GM20000 (cell line): ENCODE results near the gene SNED1.

Source experiments
- DNase-seq: peaks from one replicate; pipeline ENCODE4 v3.0.0; 2012; ENCODE audit warnings: low spot score
- CTCF ChIP-seq: IDR thresholded peaks from 2 replicates; pipeline ENCODE4 v1.5.1; 2012; ENCODE audit warnings: mild to moderate bottlenecking, control low read depth; ENCODE audit errors: extremely low read depth, missing control alignments

Gene SNED1

DNA sequence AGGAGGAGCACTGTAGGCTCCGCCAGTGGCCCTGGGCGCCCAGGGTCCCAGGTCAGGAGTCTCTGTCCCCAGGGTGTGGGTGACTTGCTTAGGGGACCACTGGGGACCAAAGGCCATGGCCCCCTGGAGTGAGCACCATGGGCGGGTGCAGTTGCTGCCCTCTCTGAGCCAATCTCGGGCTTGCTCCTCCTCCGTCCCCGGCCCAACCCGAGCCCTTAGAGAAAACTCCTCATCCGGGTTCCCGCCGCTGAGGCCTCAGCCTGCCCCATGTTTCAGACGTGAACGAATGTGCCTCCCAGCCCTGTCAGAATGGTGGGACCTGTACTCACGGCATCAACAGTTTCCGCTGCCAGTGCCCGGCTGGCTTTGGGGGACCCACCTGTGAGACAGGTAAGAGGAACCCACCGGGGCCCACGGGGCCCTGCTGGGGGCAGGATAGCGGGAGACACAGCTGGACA lies 38.6 kb downstream of the SNED1 start:
- no peak for TF ChIP-seq CTCF
- DNase-seq = peak; percentile 80

GRCh38 chr2:241037498-241037897 lies 39.1 kb downstream of the SNED1 start:
- TF ChIP-seq CTCF = no peak
- no peak for DNase-seq

GRCh38 chr2:241038374-241039180 lies 40.2 kb downstream of the SNED1 start:
- no peak for DNase-seq
- TF ChIP-seq CTCF = no peak

GRCh38 chr2:241039416-241039815 lies 41.0 kb downstream of the SNED1 start:
- TF ChIP-seq CTCF = no peak
- DNase-seq = no peak

GRCh38 chr2:241040081-241040803 lies 41.8 kb downstream of the SNED1 start:
- no peak for DNase-seq
- no peak for TF ChIP-seq CTCF

- DNase-seq = peak; percentile 82
- TF ChIP-seq CTCF = no peak
Measured at GRCh38 chr2:241041589-241042158, 43.3 kb downstream of the SNED1 start.

DNA sequence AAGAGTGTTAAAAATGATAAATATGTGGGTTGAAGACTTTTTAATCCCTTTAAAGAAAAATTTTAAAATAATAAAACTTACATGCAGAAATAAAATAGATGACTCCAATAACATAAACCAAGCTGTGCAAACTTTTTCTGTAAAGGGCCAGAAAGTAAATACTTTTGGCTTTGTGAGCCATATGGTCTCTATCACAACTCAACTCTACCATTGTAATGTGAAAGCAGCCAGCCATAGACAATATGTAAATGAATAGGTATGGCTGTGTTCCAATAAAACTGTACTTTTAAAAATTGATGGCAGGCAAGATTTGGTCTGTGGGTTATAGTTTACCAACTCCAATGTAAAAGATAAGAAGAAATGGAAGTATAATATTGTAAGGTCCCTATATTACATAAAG lies 45.2 kb downstream of the SNED1 start:
- DNase-seq = no peak
- no peak for TF ChIP-seq CTCF
